Measurements from ENCODE around the gene AP5Z1. TPM values are rescaled to one million over a fixed set of nuclear protein-coding genes. Genes with fewer than 3 reads are reported as not detected.

Gene AP5Z1
- total RNA-seq, 1 donor from 2014 or later, result 48.9 TPM

GRCh38 chr7:4830176-4830575 lies 54.8 kb downstream of the AP5Z1 start:
- Histone ChIP-seq H3K9me3 (no peaks in the 10 kb centered on the region), H3K27me3 (no peaks in the 10 kb centered on the region), H3K4me3 (no peak overlapping the region), H3K36me3 (no peaks in the 10 kb centered on the region), H3K4me1 (no peaks in the 10 kb centered on the region), H3K27ac (no peak overlapping the region)
- TF ChIP-seq CTCF (IDR thresholded peaks at IDR 0.05), result peak; percentile 83
- peak; percentile 84 for DNase-seq
- peak; percentile 95 for ATAC-seq
- intact Hi-C loops (cut with DNase I), result loop anchor here (10.0 kb wide), 1 partner anchor 55 kb away; the partner anchor contains the start of gene RADIL

- intact Hi-C loops (cut with DNase I), result loop anchor here (10.0 kb wide), 1 partner anchor 53 kb away; the partner anchor contains the start of gene RADIL
- TF ChIP-seq CTCF (IDR thresholded peaks at IDR 0.05), result no peak
Measured at GRCh38 chr7:4831723-4832495, 56.5 kb downstream of the AP5Z1 start.

GRCh38 chr7:4832711-4833110 lies 57.3 kb downstream of the AP5Z1 start:
- H3K4me3 ChIP-seq, result no peak overlapping the region
- H3K36me3 ChIP-seq, result no peaks in the 10 kb centered on the region
- no peaks in the 10 kb centered on the region for H3K27me3 ChIP-seq
- ATAC-seq (no peak), DNase-seq (no peak)
- intact Hi-C loops (cut with DNase I), result loop anchor here (10.0 kb wide), 1 partner anchor 52 kb away; the partner anchor contains the start of gene RADIL
- H3K27ac ChIP-seq, result no peak overlapping the region
- H3K9me3 ChIP-seq, result no peaks in the 10 kb centered on the region
- TF ChIP-seq CTCF (IDR thresholded peaks at IDR 0.05), result no peak
- H3K4me1 ChIP-seq, result no peaks in the 10 kb centered on the region

More at GRCh38 chr7:4831723-4832495, 56.5 kb downstream of the AP5Z1 start:
- no peak for DNase-seq
- Histone ChIP-seq H3K27me3 (no peaks in the 10 kb centered on the region), H3K36me3 (no peaks in the 10 kb centered on the region), H3K4me1 (no peaks in the 10 kb centered on the region), H3K4me3 (no peak overlapping the region), H3K27ac (no peak overlapping the region), H3K9me3 (no peaks in the 10 kb centered on the region)
- ATAC-seq, result no peak

GRCh38 chr7:4833176-4833575 lies 57.8 kb downstream of the AP5Z1 start:
- no peaks in the 10 kb centered on the region for H3K4me1 ChIP-seq
- H3K4me3 ChIP-seq, result no peak overlapping the region
- H3K9me3 ChIP-seq, result no peaks in the 10 kb centered on the region
- H3K36me3 ChIP-seq, result no peaks in the 10 kb centered on the region
- TF ChIP-seq CTCF (IDR thresholded peaks at IDR 0.05), result no peak
- DNase-seq (no peak), ATAC-seq (no peak)
- no peaks in the 10 kb centered on the region for H3K27me3 ChIP-seq
- intact Hi-C loops (cut with DNase I), result loop anchor here (10.0 kb wide), 1 partner anchor 52 kb away; the partner anchor contains the start of gene RADIL
- H3K27ac ChIP-seq, result no peak overlapping the region

GRCh38 chr7:4833691-4834600 lies 58.5 kb downstream of the AP5Z1 start:
- intact Hi-C loops (cut with DNase I), result loop anchor here (10.0 kb wide), 1 partner anchor 51 kb away; the partner anchor contains the start of gene RADIL
- ATAC-seq, result no peak
- DNase-seq, result peak; percentile 63

More at GRCh38 chr7:4833691-4834600, 58.5 kb downstream of the AP5Z1 start:
- Histone ChIP-seq H3K4me3 (no peak overlapping the region), H3K36me3 (no peaks in the 10 kb centered on the region), H3K9me3 (no peaks in the 10 kb centered on the region), H3K27me3 (no peaks in the 10 kb centered on the region), H3K4me1 (no peaks in the 10 kb centered on the region), H3K27ac (no peak overlapping the region)
- no peak for TF ChIP-seq CTCF (IDR thresholded peaks at IDR 0.05)

All from upper lobe of right lung (tissue), 1 donor.